ENCODE data around the gene ARHGAP44. TPM values are rescaled to one million over a fixed set of nuclear protein-coding genes. Genes with fewer than 3 reads are reported as not detected.

The ARHGAP44 gene
- total RNA-seq, 4 donors from 2014 or later: 11.2 to 19.7 (median 14.9) TPM

- H3K27me3 ChIP-seq: no peaks in the 10 kb centered on the region
- DNase-seq: no peak
- H3K4me1 ChIP-seq: peaks cover 0 to 3% (median 0%) of the 10 kb centered on the region in 4 donors
- peak overlapping the region in 1 of 4 donors; percentile 43 for H3K4me3 ChIP-seq
- no peaks in the 10 kb centered on the region for H3K9me3 ChIP-seq
- no peaks in the 10 kb centered on the region for H3K36me3 ChIP-seq
- TF ChIP-seq, protein P1, sequence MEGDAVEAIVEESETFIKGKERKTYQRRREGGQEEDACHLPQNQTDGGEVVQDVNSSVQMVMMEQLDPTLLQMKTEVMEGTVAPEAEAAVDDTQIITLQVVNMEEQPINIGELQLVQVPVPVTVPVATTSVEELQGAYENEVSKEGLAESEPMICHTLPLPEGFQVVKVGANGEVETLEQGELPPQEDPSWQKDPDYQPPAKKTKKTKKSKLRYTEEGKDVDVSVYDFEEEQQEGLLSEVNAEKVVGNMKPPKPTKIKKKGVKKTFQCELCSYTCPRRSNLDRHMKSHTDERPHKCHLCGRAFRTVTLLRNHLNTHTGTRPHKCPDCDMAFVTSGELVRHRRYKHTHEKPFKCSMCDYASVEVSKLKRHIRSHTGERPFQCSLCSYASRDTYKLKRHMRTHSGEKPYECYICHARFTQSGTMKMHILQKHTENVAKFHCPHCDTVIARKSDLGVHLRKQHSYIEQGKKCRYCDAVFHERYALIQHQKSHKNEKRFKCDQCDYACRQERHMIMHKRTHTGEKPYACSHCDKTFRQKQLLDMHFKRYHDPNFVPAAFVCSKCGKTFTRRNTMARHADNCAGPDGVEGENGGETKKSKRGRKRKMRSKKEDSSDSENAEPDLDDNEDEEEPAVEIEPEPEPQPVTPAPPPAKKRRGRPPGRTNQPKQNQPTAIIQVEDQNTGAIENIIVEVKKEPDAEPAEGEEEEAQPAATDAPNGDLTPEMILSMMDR (IDR thresholded peaks at IDR 0.05): no peak
- no peak for TF ChIP-seq POLR2A (IDR thresholded peaks at IDR 0.05)
- H3K27ac ChIP-seq: no peak overlapping the region
Observed at GRCh38 chr17:13024016-13024415, 234.7 kb downstream of the ARHGAP44 start.

DNA sequence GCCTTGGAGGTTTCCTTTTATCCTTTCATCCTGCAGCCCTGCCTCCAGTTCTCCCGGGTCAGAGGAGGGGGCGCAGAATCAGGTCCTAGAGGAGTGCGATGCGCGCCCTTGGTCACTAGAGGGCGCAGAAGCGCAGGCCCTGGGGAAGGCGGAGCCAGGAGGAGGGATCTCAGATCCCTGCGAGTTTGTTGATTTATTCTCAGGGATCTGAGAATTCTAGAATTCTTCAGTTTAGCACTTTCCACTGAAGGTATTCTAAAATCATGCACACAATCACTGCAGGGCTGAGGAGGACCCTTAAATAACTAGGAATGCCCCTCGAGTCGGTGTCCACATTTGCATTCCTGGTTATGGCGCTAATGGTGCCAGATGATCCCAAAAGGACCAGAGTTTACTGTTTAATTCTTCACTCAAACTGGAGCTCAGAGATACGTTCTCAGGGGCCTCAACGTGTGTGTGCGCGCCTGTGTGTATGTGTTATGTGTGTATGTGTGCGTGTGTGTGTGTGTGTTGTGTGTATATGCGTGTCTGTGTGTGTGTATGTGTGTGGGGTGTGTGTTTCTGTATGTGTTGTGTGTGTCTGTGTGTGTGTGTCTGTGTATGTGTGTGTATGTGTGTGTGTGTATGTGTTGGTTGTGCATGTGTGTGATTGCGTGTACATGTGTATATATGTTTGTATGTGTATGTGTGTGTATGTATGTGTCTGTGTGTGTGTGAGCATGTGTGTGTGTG lies 235.4 kb downstream of the ARHGAP44 start:
- TF ChIP-seq, protein P1 (IDR thresholded peaks at IDR 0.05): peak; percentile 67 to 90 (median 71)
- TF ChIP-seq POLR2A (IDR thresholded peaks at IDR 0.05): no peak
- Histone ChIP-seq H3K27me3 (no peaks in the 10 kb centered on the region), H3K27ac (no peak overlapping the region), H3K4me1 (peaks cover 0 to 3% (median 0%) of the 10 kb centered on the region in 4 donors), H3K9me3 (no peaks in the 10 kb centered on the region), H3K36me3 (no peaks in the 10 kb centered on the region), H3K4me3 (peak overlapping the region in 1 of 4 donors; percentile 43)
- DNase-seq: peak; percentile 43 to 79 (median 71)

DNA sequence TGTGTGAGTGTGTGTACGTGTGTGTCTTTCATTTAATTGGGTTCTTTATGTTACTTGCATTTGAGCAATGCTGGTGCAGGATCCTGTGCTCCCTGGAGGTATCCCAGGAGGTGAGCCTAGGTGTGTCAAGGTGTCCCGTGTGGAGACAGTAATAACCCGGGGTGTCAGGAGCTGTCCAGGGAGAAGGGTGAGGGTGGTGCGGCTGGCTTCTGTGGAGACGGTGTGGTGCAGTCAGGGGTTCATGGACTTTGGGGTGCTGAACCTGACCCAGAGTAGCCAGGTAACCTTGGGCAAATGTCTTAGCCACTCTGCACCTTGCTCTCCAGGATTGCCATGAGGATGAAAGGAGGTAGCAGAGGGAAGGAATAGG lies 235.9 kb downstream of the ARHGAP44 start:
- Histone ChIP-seq H3K36me3 (no peaks in the 10 kb centered on the region), H3K27me3 (no peaks in the 10 kb centered on the region), H3K27ac (no peak overlapping the region), H3K4me1 (peaks cover 0 to 3% (median 0%) of the 10 kb centered on the region in 4 donors), H3K9me3 (no peaks in the 10 kb centered on the region), H3K4me3 (no peak overlapping the region)
- DNase-seq: no peak
- no peak for TF ChIP-seq POLR2A (IDR thresholded peaks at IDR 0.05)
- TF ChIP-seq, protein P1 (IDR thresholded peaks at IDR 0.05): no peak

DNA sequence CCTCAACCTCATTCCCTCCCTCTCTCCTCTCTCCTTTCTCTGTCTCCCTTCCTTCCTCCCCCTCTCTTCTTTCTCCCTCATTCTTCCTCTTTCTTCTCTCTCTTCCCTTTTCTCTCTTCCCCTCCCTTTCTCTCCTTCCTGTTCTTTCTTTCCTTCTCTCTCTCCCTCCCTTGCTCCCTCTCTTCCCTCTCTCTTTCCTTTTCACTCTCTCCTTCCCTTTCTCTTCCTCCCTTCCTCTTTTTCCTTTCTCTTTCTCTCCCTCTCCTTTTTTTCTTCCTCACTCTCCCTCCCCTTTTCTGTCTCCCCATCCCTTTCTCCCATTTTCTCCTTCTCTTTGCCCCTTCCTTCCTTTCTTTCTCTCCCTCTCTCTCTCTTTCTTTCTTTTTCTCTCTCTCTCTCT lies 236.4 kb downstream of the ARHGAP44 start:
- Histone ChIP-seq H3K36me3 (no peaks in the 10 kb centered on the region), H3K9me3 (no peaks in the 10 kb centered on the region), H3K4me3 (no peak overlapping the region), H3K27ac (no peak overlapping the region), H3K27me3 (no peaks in the 10 kb centered on the region), H3K4me1 (peaks cover 0 to 3% (median 0%) of the 10 kb centered on the region in 4 donors)
- no peak for DNase-seq
- TF ChIP-seq, protein P1 (IDR thresholded peaks at IDR 0.05): no peak
- no peak for TF ChIP-seq POLR2A (IDR thresholded peaks at IDR 0.05)

DNA sequence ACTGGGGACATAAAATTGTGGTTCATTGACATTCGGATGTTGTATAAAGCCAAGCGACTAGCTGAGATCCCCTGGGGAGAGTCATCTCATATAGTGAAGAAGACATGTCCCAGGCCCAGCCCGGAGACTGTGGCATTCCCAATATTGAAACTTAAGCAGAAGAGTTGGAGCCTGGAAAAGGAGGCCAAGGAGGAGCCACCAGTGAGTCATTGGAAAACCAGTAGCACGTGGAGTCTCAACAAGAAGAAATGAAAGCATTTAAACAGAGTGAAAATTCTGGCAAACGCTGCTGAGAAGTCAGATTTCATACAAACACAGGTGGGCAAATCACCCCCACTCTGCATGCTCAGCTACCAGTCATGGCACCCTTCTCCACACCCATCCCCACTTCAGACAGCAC lies 237.9 kb downstream of the ARHGAP44 start:
- Histone ChIP-seq H3K4me1 (peaks cover 0 to 3% (median 0%) of the 10 kb centered on the region in 4 donors), H3K27me3 (no peaks in the 10 kb centered on the region), H3K4me3 (no peak overlapping the region), H3K9me3 (no peaks in the 10 kb centered on the region), H3K36me3 (no peaks in the 10 kb centered on the region), H3K27ac (no peak overlapping the region)
- TF ChIP-seq, protein P1 (IDR thresholded peaks at IDR 0.05): no peak
- TF ChIP-seq POLR2A (IDR thresholded peaks at IDR 0.05): no peak
- no peak for DNase-seq
